Endothelial cell of umbilical vein (primary cell): Measurements from ENCODE around the gene CCDC170. TPM values are rescaled to one million over a fixed set of nuclear protein-coding genes. Genes with fewer than 3 reads are reported as not detected.

ENCODE experiments used
- BruUV-seq: library from RNA; stranded (reverse); fragments of 400-500 nt; replicated peaks from 2 replicates; lab custom pipeline; 2021; lab: Mats Ljungman, UMichigan
- CTCF ChIA-PET: fragments of 300-600, 350-600 bp; sonication (Branson Sonifier 250); formaldehyde crosslinking; loops from one replicate; lab custom pipeline; 2021; ENCODE audit warnings: antibody characterized with exemption, inconsistent platforms; lab: Charles Lee
- POLR2A ChIA-PET: fragments of 300-600, 350-600 bp; sonication (Branson Sonifier 250); formaldehyde crosslinking; loops from one replicate; lab custom pipeline; 2021; ENCODE audit warnings: antibody characterized with exemption, inconsistent platforms; lab: Charles Lee
- DNase-seq: peaks from one replicate; pipeline ENCODE4 v3.0.0-alpha.2; 2011; ENCODE audit warnings: low read depth, low spot score
- FAIRE-seq: peaks from 2 replicates; lab custom pipeline; 2011; peaks lifted over from hg19 to GRCh38; lab: Jason Lieb, UNC
- H2AFZ ChIP-seq: 2 replicates; pipeline ENCODE4 v1.6.0; 2012; ENCODE audit warnings: low read depth, low read length, control low read depth, inconsistent platforms
- H3K27ac ChIP-seq: 2 replicates; pipeline ENCODE4 v1.5.1; 2011; ENCODE audit warnings: low read depth, mild to moderate bottlenecking, control low read depth, low read length, moderate library complexity; ENCODE audit not compliant: insufficient read depth
- H3K27me3 ChIP-seq, 2 experiments: 2 replicates each; pipeline versions ENCODE4 v1.6.0 to v1.6.1; 2011; ENCODE audit warnings: low read length in 2 of 2, mixed read lengths in 1 of 2; ENCODE audit not compliant: control insufficient read depth in 2 of 2, insufficient read depth in 2 of 2
- H3K36me3 ChIP-seq, 2 experiments: 2 replicates in 1 of 2; 3 replicates in 1 of 2; pipeline ENCODE4 v1.5.1; 2011; ENCODE audit warnings: low read length in 2 of 2, mild to moderate bottlenecking in 1 of 2, moderate library complexity in 1 of 2; ENCODE audit not compliant: control insufficient read depth in 2 of 2, insufficient read depth in 2 of 2; ENCODE audit errors: extremely low read depth in 1 of 2
- H3K4me1 ChIP-seq: 3 replicates; pipeline ENCODE4 v1.5.1; 2011; ENCODE audit warnings: mild to moderate bottlenecking, low read length; ENCODE audit not compliant: control insufficient read depth, insufficient read depth; ENCODE audit errors: extremely low read depth
- H3K4me2 ChIP-seq: 2 replicates; pipeline ENCODE4 v1.6.1; 2011; ENCODE audit warnings: low read length, control low read depth, mixed read lengths; ENCODE audit not compliant: insufficient read depth
- H3K4me3 ChIP-seq, 3 experiments: fragments of 200-600 bp in 1 of 3; sonication (generic), shearing (Covaris generic) in 1 of 3; replicated peaks in 1 of 3; 2 replicates each; pipeline ENCODE4 v1.5.1; 2011 to 2016; ENCODE audit warnings: control low read depth in 3 of 3, low read length in 3 of 3, mild to moderate bottlenecking in 2 of 3, inconsistent platforms in 1 of 3, low read depth in 1 of 3, moderate library complexity in 1 of 3; ENCODE audit not compliant: insufficient read depth in 1 of 3
- H3K79me2 ChIP-seq: 2 replicates; pipeline ENCODE4 v1.6.0; 2012; ENCODE audit warnings: low read length, inconsistent platforms; ENCODE audit not compliant: control insufficient read depth, insufficient read depth
- H3K9ac ChIP-seq: replicated peaks from 2 replicates; pipeline ENCODE3; 2011; ENCODE audit warnings: low read length, control low read depth; ENCODE audit not compliant: insufficient read depth; ENCODE audit errors: extremely low read depth
- H3K9me1 ChIP-seq: replicated peaks from 3 replicates; pipeline ENCODE4 v1.6.0; 2011; ENCODE audit warnings: mild to moderate bottlenecking, low read length; ENCODE audit not compliant: control insufficient read depth, insufficient read depth; ENCODE audit errors: extremely low read depth
- H3K9me3 ChIP-seq: replicated peaks from 2 replicates; pipeline ENCODE4 v1.5.1; 2012; ENCODE audit warnings: low read length, inconsistent platforms; ENCODE audit not compliant: control insufficient read depth, insufficient read depth
- H4K20me1 ChIP-seq: replicated peaks from 2 replicates; pipeline ENCODE3; 2011; ENCODE audit warnings: mild to moderate bottlenecking, low read length; ENCODE audit not compliant: control insufficient read depth, insufficient read depth; ENCODE audit errors: extremely low read depth
- EZH2 ChIP-seq: IDR thresholded peaks from 2 replicates; pipeline ENCODE4 v1.6.1; 2012; ENCODE audit warnings: borderline replicate concordance, low read depth, mild to moderate bottlenecking, moderate library complexity, low read length, inconsistent platforms; ENCODE audit not compliant: severe bottlenecking
- FOS ChIP-seq: IDR thresholded peaks from 2 replicates; pipeline ENCODE4 v1.6.1; 2011; ENCODE audit warnings: mild to moderate bottlenecking, low read length, moderate library complexity, borderline replicate concordance; ENCODE audit not compliant: insufficient read depth
- GATA2 ChIP-seq: IDR thresholded peaks from 2 replicates; pipeline ENCODE4 v1.7.0; 2011; ENCODE audit warnings: low read depth, mild to moderate bottlenecking, moderate library complexity, mixed read lengths, low read length; ENCODE audit not compliant: insufficient read length, insufficient read depth
- JUN ChIP-seq: IDR thresholded peaks from 2 replicates; pipeline ENCODE4 v1.6.1; 2011; ENCODE audit warnings: borderline replicate concordance, low read depth; ENCODE audit not compliant: insufficient read length, insufficient read depth
- MAX ChIP-seq: IDR thresholded peaks from 2 replicates; pipeline ENCODE4 v1.6.1; 2011; ENCODE audit not compliant: insufficient read depth, insufficient read length
- MYC ChIP-seq: IDR thresholded peaks from one replicate; pipeline ENCODE4 v1.6.1; 2011; ENCODE audit warnings: mild to moderate bottlenecking, low read depth, low read length
- POLR2A ChIP-seq: IDR thresholded peaks from 2 replicates; pipeline ENCODE4 v1.6.1; 2012; ENCODE audit warnings: low read depth, mild to moderate bottlenecking, control low read depth, low read length
- POLR2AphosphoS5 ChIP-seq: IDR thresholded peaks from 2 replicates; pipeline ENCODE4 v1.6.1; 2012; ENCODE audit warnings: low read depth, mild to moderate bottlenecking, control low read depth, low read length, moderate library complexity; ENCODE audit not compliant: insufficient read depth
- dilution Hi-C: fragments of 300-500 bp; cut with MboI; formaldehyde crosslinking; loops from one replicate; pipeline ENCODE4 v1.15.0; 2019; ENCODE audit warnings: low sequenced_read_pairs; ENCODE audit not compliant: extremely low pct_ligation_motif_present
- intact Hi-C: fragments of 100-400 bp; cut with micrococcal nuclease; formaldehyde crosslinking; loops from one replicate; pipeline ENCODE4 v1.10.0; 2022
- polyA plus RNA-seq, 4 experiments: library from polyadenylated mRNA; depleted of rRNA in 3 of 4; stranded (reverse) in 3 of 4; unstranded in 1 of 4; fragments of >200 nt; gene quantifications; 2 replicates each; pipeline versions ENCODE4 v1.2.1 to v1.2.3, GENCODE V29; 2011 to 2012; ENCODE audit warnings: missing spikeins in 1 of 4
- total RNA-seq: library from RNA; stranded (reverse); gene quantifications from 2 replicates; pipeline ENCODE4 v1.2.3, GENCODE V29; 2021
- TF ChIP-seq, protein P1 (sequence below), 2 donors: IDR thresholded peaks; 1 replicate in 1 of 2; 2 replicates in 1 of 2; pipeline ENCODE4 v1.5.1; 2011; ENCODE audit warnings: low read length in 2 of 2, mild to moderate bottlenecking in 2 of 2, moderate library complexity in 2 of 2, control low read depth in 1 of 2, inconsistent platforms in 1 of 2, low read depth in 1 of 2; ENCODE audit not compliant: insufficient read depth in 1 of 2; ENCODE audit errors: extremely low read depth in 1 of 2

The CCDC170 gene
- total and polyA plus RNA-seq, 2 donors (not counting 3 experiments of a cell fraction or from before 2014, with no cell fraction given), result 0.07 to 0.21 TPM

DNA sequence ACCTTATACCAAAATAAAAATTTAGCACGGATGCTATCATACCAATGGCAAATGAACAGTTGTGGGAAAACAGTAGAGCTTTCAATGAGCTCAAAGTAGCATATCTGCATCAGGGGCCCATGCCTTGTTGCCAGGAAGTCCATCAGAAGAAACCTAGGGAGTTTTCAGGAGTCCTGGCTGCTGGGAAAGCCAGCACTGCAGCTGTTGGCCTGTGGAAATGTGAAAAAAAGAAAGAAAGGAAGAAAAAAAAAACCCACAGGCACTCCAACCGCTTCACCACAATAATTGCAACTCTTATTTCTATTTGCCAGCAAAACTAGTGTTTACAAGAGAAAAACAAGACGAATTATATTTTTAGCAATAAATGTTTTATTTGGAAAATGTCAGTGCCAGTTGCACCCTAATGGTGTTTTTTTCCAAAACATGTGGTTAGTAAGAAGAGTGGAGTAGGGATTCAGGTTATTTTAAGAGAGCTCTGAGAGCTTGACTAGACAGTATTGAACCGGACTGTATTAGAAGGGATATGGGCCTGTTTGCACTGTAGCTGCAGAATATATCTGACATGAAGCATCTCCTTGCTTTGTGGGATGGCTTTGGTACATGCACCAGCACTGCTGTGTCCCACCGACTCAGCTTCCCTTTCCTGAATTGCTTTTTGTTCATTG lies 137.3 kb downstream of the CCDC170 start:
- H3K79me2 ChIP-seq, result no peaks in the 10 kb centered on the region
- H3K4me2 ChIP-seq, result no peak overlapping the region
- no peaks in the 10 kb centered on the region for H3K4me1 ChIP-seq
- no peaks in the 10 kb centered on the region for H3K9me3 ChIP-seq
- TF ChIP-seq FOS (no peak), JUN (no peak), MAX (no peak), POLR2AphosphoS5 (no peak), GATA2 (no peak), MYC (no peak), EZH2 (no peak), POLR2A (no peak)
- TF ChIP-seq, protein P1, sequence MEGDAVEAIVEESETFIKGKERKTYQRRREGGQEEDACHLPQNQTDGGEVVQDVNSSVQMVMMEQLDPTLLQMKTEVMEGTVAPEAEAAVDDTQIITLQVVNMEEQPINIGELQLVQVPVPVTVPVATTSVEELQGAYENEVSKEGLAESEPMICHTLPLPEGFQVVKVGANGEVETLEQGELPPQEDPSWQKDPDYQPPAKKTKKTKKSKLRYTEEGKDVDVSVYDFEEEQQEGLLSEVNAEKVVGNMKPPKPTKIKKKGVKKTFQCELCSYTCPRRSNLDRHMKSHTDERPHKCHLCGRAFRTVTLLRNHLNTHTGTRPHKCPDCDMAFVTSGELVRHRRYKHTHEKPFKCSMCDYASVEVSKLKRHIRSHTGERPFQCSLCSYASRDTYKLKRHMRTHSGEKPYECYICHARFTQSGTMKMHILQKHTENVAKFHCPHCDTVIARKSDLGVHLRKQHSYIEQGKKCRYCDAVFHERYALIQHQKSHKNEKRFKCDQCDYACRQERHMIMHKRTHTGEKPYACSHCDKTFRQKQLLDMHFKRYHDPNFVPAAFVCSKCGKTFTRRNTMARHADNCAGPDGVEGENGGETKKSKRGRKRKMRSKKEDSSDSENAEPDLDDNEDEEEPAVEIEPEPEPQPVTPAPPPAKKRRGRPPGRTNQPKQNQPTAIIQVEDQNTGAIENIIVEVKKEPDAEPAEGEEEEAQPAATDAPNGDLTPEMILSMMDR (IDR thresholded peaks at IDR 0.05; ENCODE audit: extremely low read depth in 1 of 2, insufficient read depth in 1 of 2, low read depth in 1 of 2, low read length in 2 of 2), result no peak
- intact Hi-C loops, result no loop called here
- H3K27me3 ChIP-seq, result no peaks in the 10 kb centered on the region
- H3K4me3 ChIP-seq, result no peak overlapping the region
- POLR2A ChIA-PET, result no interaction called here
- dilution Hi-C loops, result no loop called here
- no peaks in the 10 kb centered on the region for H3K36me3 ChIP-seq
- no peak overlapping the region for H2AFZ ChIP-seq
- DNase-seq, result no peak
- no peak for FAIRE-seq
- H3K27ac ChIP-seq, result no peak overlapping the region
- BruUV-seq, result no TSS peak
- no peak overlapping the region for H3K9ac ChIP-seq
- H4K20me1 ChIP-seq, result no peaks in the 10 kb centered on the region
- no peaks in the 10 kb centered on the region for H3K9me1 ChIP-seq
- CTCF ChIA-PET, result interaction anchor here (0.7 kb wide), 1 partner anchor 15 kb away, joined by 3 read pairs; no protein-coding TSS in a partner anchor
